H9 (cell line): Measurements from ENCODE around the gene AKAP9. TPM values are rescaled to one million over a fixed set of nuclear protein-coding genes. Genes with fewer than 3 reads are reported as not detected.

Experiments used
- DNase-seq: peaks from one replicate; pipeline ENCODE4 v3.0.0-alpha.2; 2017
- H2AFZ ChIP-seq: one replicate; pipeline ENCODE4 v1.6.1; 2013; ENCODE audit warnings: mild to moderate bottlenecking, low read length, control low read depth, moderate library complexity
- H2AK5ac ChIP-seq: 2 replicates; pipeline ENCODE4 v1.6.1; 2013; ENCODE audit warnings: low read length, control low read depth, mixed read lengths; ENCODE audit not compliant: insufficient read length
- H2BK120ac ChIP-seq: one replicate; pipeline ENCODE4 v1.6.1; 2013; ENCODE audit warnings: low read depth, mild to moderate bottlenecking, low read length, control low read depth, inconsistent platforms; ENCODE audit not compliant: poor library complexity, severe bottlenecking
- H2BK12ac ChIP-seq: 2 replicates; pipeline ENCODE4 v1.6.1; 2013; ENCODE audit warnings: low read length, control low read depth, mixed read lengths, low read depth; ENCODE audit not compliant: insufficient read length
- H2BK15ac ChIP-seq: 2 replicates; pipeline ENCODE4 v1.6.1; 2013; ENCODE audit warnings: low read depth, low read length, control low read depth
- H2BK20ac ChIP-seq: one replicate; pipeline ENCODE4 v1.6.1; 2013; ENCODE audit warnings: low read depth, mild to moderate bottlenecking, low read length, control low read depth, inconsistent platforms; ENCODE audit not compliant: poor library complexity, severe bottlenecking
- H2BK5ac ChIP-seq: 2 replicates; pipeline ENCODE4 v1.6.1; 2013; ENCODE audit warnings: low read length, control low read depth, mixed read lengths; ENCODE audit not compliant: insufficient read length
- H3K14ac ChIP-seq: 2 replicates; pipeline ENCODE4 v1.6.1; 2013; ENCODE audit warnings: low read length, control low read depth; ENCODE audit not compliant: insufficient read depth
- H3K18ac ChIP-seq: 2 replicates; pipeline ENCODE4 v1.6.1; 2013; ENCODE audit warnings: low read depth, mild to moderate bottlenecking, mixed read lengths, low read length, control low read depth; ENCODE audit not compliant: insufficient read length
- H3K23ac ChIP-seq: 2 replicates; pipeline ENCODE4 v1.6.1; 2013; ENCODE audit warnings: low read length, control low read depth, mixed read lengths, low read depth; ENCODE audit not compliant: insufficient read length
- H3K23me2 ChIP-seq: 2 replicates; pipeline ENCODE4 v1.6.1; 2013; ENCODE audit warnings: low read depth, mild to moderate bottlenecking, mixed read lengths, low read length, control low read depth; ENCODE audit not compliant: insufficient read length, poor library complexity, severe bottlenecking
- H3K27ac ChIP-seq: 2 replicates; pipeline ENCODE4 v1.5.1; 2013; ENCODE audit warnings: low read length, control low read depth, mixed read lengths, low read depth; ENCODE audit not compliant: insufficient read length
- H3K27me3 ChIP-seq: 2 replicates; pipeline ENCODE4 v1.6.1; 2013; ENCODE audit warnings: low read length, control low read depth, inconsistent platforms; ENCODE audit not compliant: insufficient read depth
- H3K4ac ChIP-seq: 2 replicates; pipeline ENCODE4 v1.6.1; 2013; ENCODE audit warnings: low read depth, mild to moderate bottlenecking, control low read depth, inconsistent platforms, low read length, moderate library complexity
- H3K4me1 ChIP-seq: 2 replicates; pipeline ENCODE4 v1.6.1; 2013; ENCODE audit warnings: low read length, control low read depth, inconsistent platforms; ENCODE audit not compliant: insufficient read depth
- H3K4me2 ChIP-seq: 2 replicates; pipeline ENCODE4 v1.6.1; 2013; ENCODE audit warnings: low read length, control low read depth, mixed read lengths; ENCODE audit not compliant: insufficient read length, insufficient read depth
- H3K56ac ChIP-seq: 2 replicates; pipeline ENCODE4 v1.6.1; 2013; ENCODE audit warnings: low read depth, mild to moderate bottlenecking, mixed read lengths, low read length, control low read depth; ENCODE audit not compliant: insufficient read length
- H3K79me1 ChIP-seq: 2 replicates; pipeline ENCODE4 v1.6.1; 2013; ENCODE audit warnings: low read depth, mild to moderate bottlenecking, moderate library complexity, low read length, control low read depth, inconsistent platforms; ENCODE audit not compliant: insufficient read depth, poor library complexity, severe bottlenecking
- H3K79me2 ChIP-seq: 2 replicates; pipeline ENCODE4 v1.6.1; 2013; ENCODE audit warnings: low read length, control low read depth, inconsistent platforms; ENCODE audit not compliant: insufficient read depth
- H3K9ac ChIP-seq: 2 replicates; pipeline ENCODE4 v1.6.1; 2013; ENCODE audit warnings: low read length, control low read depth, mixed read lengths; ENCODE audit not compliant: insufficient read length; ENCODE audit errors: extremely low read depth
- H3K9me3 ChIP-seq: one replicate; pipeline ENCODE4 v1.6.1; 2013; ENCODE audit warnings: low read depth, low read length, inconsistent platforms; ENCODE audit not compliant: control insufficient read depth
- H3T11ph ChIP-seq: one replicate; pipeline ENCODE4 v1.6.1; 2013; ENCODE audit warnings: mild to moderate bottlenecking, low read length, control low read depth, inconsistent platforms
- H4K20me1 ChIP-seq: one replicate; pipeline ENCODE4 v1.6.1; 2013; ENCODE audit not compliant: control insufficient read depth, insufficient read length, insufficient read depth
- H4K5ac ChIP-seq: 2 replicates; pipeline ENCODE4 v1.6.1; 2013; ENCODE audit warnings: low read depth, mild to moderate bottlenecking, mixed read lengths, low read length, control low read depth; ENCODE audit not compliant: insufficient read length
- H4K8ac ChIP-seq: replicated peaks from 2 replicates; pipeline ENCODE4 v1.6.1; 2013; ENCODE audit warnings: low read length, control low read depth, mixed read lengths, low read depth; ENCODE audit not compliant: insufficient read length
- H4K91ac ChIP-seq: 2 replicates; pipeline ENCODE4 v1.6.1; 2013; ENCODE audit warnings: low read depth, mild to moderate bottlenecking, moderate library complexity, mixed read lengths, low read length, control low read depth; ENCODE audit not compliant: insufficient read length
- H3K27ac Mint-ChIP-seq, 3 experiments: 2 replicates in 2 of 3; 3 replicates in 1 of 3; pipeline ENCODE4 v1.8.0; 2020 to 2021; ENCODE audit warnings: mixed read lengths in 3 of 3, mild to moderate bottlenecking in 1 of 3, moderate library complexity in 1 of 3
- H3K27me3 Mint-ChIP-seq: 2 replicates; pipeline ENCODE4 v1.8.0; 2021; ENCODE audit warnings: low read depth, mild to moderate bottlenecking, moderate library complexity, mixed read lengths
- H3K36me3 Mint-ChIP-seq, 3 experiments: 2 replicates in 2 of 3; 3 replicates in 1 of 3; pipeline ENCODE4 v1.8.0; 2020 to 2021; ENCODE audit warnings: low read depth in 3 of 3, mixed read lengths in 3 of 3; ENCODE audit not compliant: insufficient read depth in 1 of 3
- H3K4me1 Mint-ChIP-seq, 2 experiments: 2 replicates each; pipeline ENCODE4 v1.8.0; 2020; ENCODE audit warnings: mixed read lengths in 2 of 2
- H3K4me3 Mint-ChIP-seq, 2 experiments: 2 replicates in 1 of 2; 3 replicates in 1 of 2; pipeline ENCODE4 v1.8.0; 2020 to 2021; ENCODE audit warnings: mild to moderate bottlenecking in 2 of 2, mixed read lengths in 2 of 2, moderate library complexity in 1 of 2
- H3K9me3 Mint-ChIP-seq, 2 experiments: 2 replicates in 1 of 2; 3 replicates in 1 of 2; pipeline ENCODE4 v1.8.0; 2020; ENCODE audit warnings: mild to moderate bottlenecking in 2 of 2, mixed read lengths in 2 of 2, moderate library complexity in 1 of 2
- CTCF ChIP-seq: fragments of 200-600 bp; sonication (generic); conservative IDR thresholded peaks from 3 replicates; pipeline ENCODE4 v1.8.0; 2021; ENCODE audit warnings: antibody characterized with exemption, mild to moderate bottlenecking
- WGBS: extraction: QIAGEN DNeasy Blood & Tissue Kit; methylation state at CpG from one replicate; pipeline ENCODE4 v1.1.7; 2013; ENCODE audit warnings: missing lambda C conversion rate, low lambda C conversion rate, mixed read lengths; ENCODE audit not compliant: insufficient read length; ENCODE audit errors: extremely low coverage; 5-methylcytosine and 5-hydroxymethylcytosine counted together
- total RNA-seq: library from RNA; stranded (reverse); gene quantifications from 2 replicates; pipeline ENCODE4 v1.2.1, GENCODE V29; 2021

Gene AKAP9
- total RNA-seq, 1 experiment from 2014 or later = 22.4 TPM

GRCh38 chr7:91940171-91940570 is 491 bp upstream of the AKAP9 start:
- no peak overlapping the region for H2AK5ac ChIP-seq
- H4K5ac ChIP-seq = no peak overlapping the region
- no peak overlapping the region for H3K27ac ChIP-seq
- no peak overlapping the region for H3K4ac ChIP-seq
- no peak overlapping the region for H2BK5ac ChIP-seq
- H3K36me3 Mint-ChIP-seq = no peaks in the 10 kb centered on the region
- H2BK15ac ChIP-seq = no peak overlapping the region
- H3K23me2 ChIP-seq = peaks cover 5% of the 10 kb centered on the region
- no peaks in the 10 kb centered on the region for H3K9me3 ChIP-seq
- no peak overlapping the region for H2BK12ac ChIP-seq
- peak overlapping the region; percentile 62 for H3K4me2 ChIP-seq
- H4K8ac ChIP-seq = no peak overlapping the region
- DNase-seq = peak; percentile 41
- H3K27me3 Mint-ChIP-seq = peaks cover 41% of the 10 kb centered on the region
- peak overlapping the region; percentile 21 for H3K9ac ChIP-seq
- H2AFZ ChIP-seq = no peak overlapping the region
- peaks cover 6% of the 10 kb centered on the region; the same call in 1 of the 2 replicates for H3K27me3 ChIP-seq
- H2BK20ac ChIP-seq = no peak overlapping the region
- no peaks in the 10 kb centered on the region for H4K20me1 ChIP-seq
- no peak overlapping the region for H4K91ac ChIP-seq
- no peaks in the 10 kb centered on the region; a peak in 1 of 5 replicates for H3K9me3 Mint-ChIP-seq
- no peak overlapping the region for H3K56ac ChIP-seq
- no CpG with 5 or more reads among the region's 12 CpGs for WGBS
- no peak overlapping the region for H3K23ac ChIP-seq
- no peaks in the 10 kb centered on the region for H3K79me1 ChIP-seq
- peaks cover 13 to 22% of the 10 kb centered on the region in 2 experiments for H3K4me1 Mint-ChIP-seq
- no peak overlapping the region for H3K14ac ChIP-seq
- H3K18ac ChIP-seq = no peak overlapping the region
- peaks cover 1% of the 10 kb centered on the region; the same call in 1 of the 2 replicates for H3K79me2 ChIP-seq
- H3K4me1 ChIP-seq = no peaks in the 10 kb centered on the region
- H2BK120ac ChIP-seq = no peak overlapping the region
- no peak overlapping the region for H3T11ph ChIP-seq
- H3K27ac Mint-ChIP-seq = peak overlapping the region; percentile 84 to 94 (median 91); a peak in 6 of 7 replicates
- peak overlapping the region; percentile 95 for H3K4me3 Mint-ChIP-seq
- TF ChIP-seq CTCF = no peak
